RWPE2 (cell line): ENCODE data around the gene CCDC97.
A peak's percentile ranks its signal among the peaks of the same experiment; 100 is the strongest.

ENCODE experiments used
- ATAC-seq: fragments of 200-7000 bp; cut with Tn5 transposase; 3 replicates; pipeline ENCODE4 v1.9.1; 2021; ENCODE audit warnings: low read depth
- DNase-seq: peaks from one replicate; pipeline ENCODE4 v3.0.0-alpha.2; 2020; ENCODE audit warnings: low spot score
- H3K27ac ChIP-seq: fragments of 450-650 bp; 2 replicates; pipeline ENCODE4 v1.5.1; 2017; ENCODE audit warnings: mild to moderate bottlenecking; ENCODE audit not compliant: poor library complexity, severe bottlenecking
- H3K27me3 ChIP-seq: fragments of 250-450 bp; sonication (Bioruptor Pico); 2 replicates; pipeline ENCODE4 v1.5.1; 2021; ENCODE audit warnings: mild to moderate bottlenecking, moderate library complexity; ENCODE audit not compliant: insufficient read depth, poor library complexity, severe bottlenecking
- H3K36me3 ChIP-seq: fragments of 250-450 bp; sonication (Bioruptor Pico); 2 replicates; pipeline ENCODE4 v1.5.1; 2020; ENCODE audit warnings: low read depth, mild to moderate bottlenecking, moderate library complexity
- H3K4me1 ChIP-seq: fragments of 250-450 bp; sonication (Bioruptor Pico); 2 replicates; pipeline ENCODE4 v1.5.1; 2021; ENCODE audit warnings: mild to moderate bottlenecking, moderate library complexity; ENCODE audit not compliant: insufficient read depth, poor library complexity, severe bottlenecking
- H3K4me3 ChIP-seq: fragments of 250-450 bp; sonication (Bioruptor Pico); 2 replicates; pipeline ENCODE4 v1.5.1; 2021; ENCODE audit warnings: mild to moderate bottlenecking, moderate library complexity; ENCODE audit not compliant: severe bottlenecking
- H3K9me3 ChIP-seq: fragments of 250-450 bp; sonication (Bioruptor Pico); 2 replicates; pipeline ENCODE4 v1.5.1; 2021; ENCODE audit warnings: mild to moderate bottlenecking, moderate library complexity; ENCODE audit not compliant: severe bottlenecking
- TF ChIP-seq, protein P1 (sequence below): fragments of 450-650 bp; IDR thresholded peaks from one replicate; pipeline ENCODE4 v1.5.1; 2017; ENCODE audit warnings: mild to moderate bottlenecking, moderate library complexity; ENCODE audit not compliant: poor library complexity, severe bottlenecking

CCDC97 gene

DNA sequence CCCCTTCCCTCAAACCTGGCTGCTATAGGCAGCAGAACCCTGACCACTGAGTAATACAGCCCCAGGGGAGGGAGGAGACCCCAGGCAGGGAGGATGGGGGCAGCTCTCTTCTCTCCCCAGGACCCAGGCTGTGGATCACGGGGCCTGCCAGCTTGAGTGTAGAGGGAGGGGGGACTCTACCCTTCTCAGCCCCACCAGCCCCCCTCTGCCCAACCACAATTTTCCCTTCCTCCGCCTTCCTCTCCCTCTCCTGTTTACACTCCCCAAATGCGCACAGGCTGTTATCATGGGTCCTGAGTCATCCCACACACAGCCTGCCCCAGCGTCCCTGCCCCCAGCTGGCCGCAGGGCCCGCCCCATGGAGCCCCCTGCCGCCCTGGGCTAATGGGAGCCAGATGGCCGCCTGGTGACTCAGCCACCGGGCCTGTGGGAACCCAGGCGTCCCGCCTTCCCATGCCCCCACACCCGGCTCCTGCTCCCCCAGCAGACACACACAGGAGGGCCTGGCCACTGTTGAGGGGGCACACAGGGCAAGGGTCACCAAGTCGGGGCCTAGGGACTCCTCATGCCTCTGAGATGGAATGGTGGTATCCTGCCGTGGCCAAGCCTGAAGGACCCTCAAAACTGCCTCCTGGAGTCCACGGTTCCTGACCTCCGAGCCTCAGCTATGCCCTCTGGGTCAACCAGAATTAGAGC is 13.6 kb downstream of the CCDC97 start:
- Histone ChIP-seq H3K4me3 (no peak overlapping the region), H3K9me3 (no peaks in the 10 kb centered on the region), H3K27me3 (no peaks in the 10 kb centered on the region), H3K27ac (peak overlapping the region; percentile 91), H3K36me3 (peaks cover 34% of the 10 kb centered on the region), H3K4me1 (peaks cover 47% of the 10 kb centered on the region)
- ATAC-seq (peak; percentile 37), DNase-seq (no peak)
- TF ChIP-seq, protein P1, sequence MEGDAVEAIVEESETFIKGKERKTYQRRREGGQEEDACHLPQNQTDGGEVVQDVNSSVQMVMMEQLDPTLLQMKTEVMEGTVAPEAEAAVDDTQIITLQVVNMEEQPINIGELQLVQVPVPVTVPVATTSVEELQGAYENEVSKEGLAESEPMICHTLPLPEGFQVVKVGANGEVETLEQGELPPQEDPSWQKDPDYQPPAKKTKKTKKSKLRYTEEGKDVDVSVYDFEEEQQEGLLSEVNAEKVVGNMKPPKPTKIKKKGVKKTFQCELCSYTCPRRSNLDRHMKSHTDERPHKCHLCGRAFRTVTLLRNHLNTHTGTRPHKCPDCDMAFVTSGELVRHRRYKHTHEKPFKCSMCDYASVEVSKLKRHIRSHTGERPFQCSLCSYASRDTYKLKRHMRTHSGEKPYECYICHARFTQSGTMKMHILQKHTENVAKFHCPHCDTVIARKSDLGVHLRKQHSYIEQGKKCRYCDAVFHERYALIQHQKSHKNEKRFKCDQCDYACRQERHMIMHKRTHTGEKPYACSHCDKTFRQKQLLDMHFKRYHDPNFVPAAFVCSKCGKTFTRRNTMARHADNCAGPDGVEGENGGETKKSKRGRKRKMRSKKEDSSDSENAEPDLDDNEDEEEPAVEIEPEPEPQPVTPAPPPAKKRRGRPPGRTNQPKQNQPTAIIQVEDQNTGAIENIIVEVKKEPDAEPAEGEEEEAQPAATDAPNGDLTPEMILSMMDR = no peak

DNA sequence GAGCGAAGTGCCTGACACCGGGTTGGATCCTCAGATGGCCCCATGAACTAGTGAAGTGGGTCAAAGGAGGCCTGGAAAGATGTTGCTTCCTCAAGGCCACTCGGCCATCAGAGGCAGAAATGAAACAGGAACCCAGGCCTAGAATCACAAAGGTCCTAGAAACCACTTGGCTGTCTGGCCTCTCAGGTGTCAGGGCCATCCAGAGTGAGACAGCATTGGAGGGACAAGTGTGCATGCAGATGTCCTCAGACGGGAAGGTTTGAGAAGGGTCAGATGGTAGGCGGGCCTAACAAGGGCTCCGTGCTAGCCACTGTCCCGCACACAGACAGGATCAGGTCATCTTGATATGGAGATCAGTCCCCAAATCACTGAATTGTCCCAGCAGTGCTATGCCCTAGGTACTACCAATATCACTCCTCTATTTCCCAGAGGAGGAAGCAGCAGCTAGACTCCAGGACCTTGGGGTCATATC is 14.3 kb downstream of the CCDC97 start:
- no peak for DNase-seq
- ATAC-seq = no peak
- Histone ChIP-seq H3K4me3 (no peak overlapping the region), H3K36me3 (peaks cover 33% of the 10 kb centered on the region), H3K27ac (peak overlapping the region; percentile 91), H3K27me3 (no peaks in the 10 kb centered on the region), H3K9me3 (no peaks in the 10 kb centered on the region), H3K4me1 (peaks cover 50% of the 10 kb centered on the region)
- TF ChIP-seq, protein P1 = no peak

DNA sequence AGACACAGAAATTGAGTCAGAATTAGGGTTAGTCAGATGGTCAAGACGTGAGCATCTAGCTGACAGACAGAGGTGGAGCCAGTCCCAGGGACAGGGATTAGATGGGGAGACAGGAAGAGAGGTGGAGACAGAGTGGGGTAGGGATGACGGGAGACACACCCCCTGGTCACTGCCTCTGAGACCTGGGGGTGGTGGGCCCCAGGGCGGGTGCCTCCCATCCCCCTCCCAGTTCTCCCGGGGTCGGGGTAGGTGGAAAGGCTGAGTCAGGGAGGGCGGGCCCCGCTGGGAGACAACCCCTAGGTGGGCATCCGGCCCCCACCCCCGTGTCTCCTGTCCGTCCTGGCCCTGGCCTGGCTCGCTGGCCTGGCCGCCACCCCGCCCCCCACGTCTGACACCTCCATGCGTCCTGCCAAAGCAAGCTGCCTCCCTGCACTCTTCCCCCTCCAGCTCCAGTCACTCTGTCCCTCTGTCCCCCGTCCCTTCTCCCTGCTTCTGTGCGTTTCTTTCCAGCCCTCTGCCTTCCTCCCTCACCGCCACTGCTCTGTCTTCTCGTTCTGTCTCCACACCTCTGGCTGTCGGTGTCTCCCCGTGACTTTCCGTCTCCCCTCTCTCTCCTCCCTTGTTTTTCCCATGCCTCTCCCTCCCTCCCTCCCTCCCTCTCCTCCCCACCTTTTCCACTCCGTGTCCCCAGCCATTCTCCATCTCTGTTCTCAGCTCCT is 15.1 kb downstream of the CCDC97 start:
- H3K27ac ChIP-seq = peak overlapping the region; percentile 91
- H3K4me1 ChIP-seq = peaks cover 50% of the 10 kb centered on the region
- no peaks in the 10 kb centered on the region for H3K27me3 ChIP-seq
- peak overlapping the region; percentile 2 for H3K4me3 ChIP-seq
- TF ChIP-seq, protein P1 = no peak
- no peaks in the 10 kb centered on the region for H3K9me3 ChIP-seq
- peaks cover 33% of the 10 kb centered on the region for H3K36me3 ChIP-seq
- ATAC-seq = peak; percentile 58
- DNase-seq = peak; percentile 89

DNA sequence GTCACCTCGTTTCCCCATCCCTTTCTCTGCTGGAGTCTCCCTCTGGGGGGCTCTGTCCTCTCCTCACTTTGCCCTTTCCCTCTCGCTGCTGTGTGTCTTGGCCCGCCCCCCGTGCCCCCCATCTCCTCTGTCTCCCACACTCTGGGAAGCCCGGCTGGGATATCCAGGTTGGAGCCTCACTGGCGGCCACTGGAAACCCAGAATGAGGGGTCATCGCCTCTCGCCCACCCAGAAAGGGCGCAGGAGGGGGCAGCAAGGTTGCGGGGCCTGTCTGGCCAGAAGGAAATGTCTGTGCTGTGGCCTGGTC is 15.6 kb downstream of the CCDC97 start:
- TF ChIP-seq, protein P1 = no peak
- ATAC-seq = no peak
- Histone ChIP-seq H3K27me3 (no peaks in the 10 kb centered on the region), H3K36me3 (peaks cover 37% of the 10 kb centered on the region), H3K27ac (peak overlapping the region; percentile 91), H3K4me3 (no peak overlapping the region), H3K9me3 (no peaks in the 10 kb centered on the region), H3K4me1 (peaks cover 50% of the 10 kb centered on the region)
- DNase-seq = no peak
